NOMO-1 treated with DMSO at 0.1 percent for 48 hours (cell line): ENCODE results near the gene MLXIP.

Source experiments
- DNase-seq: peaks from one replicate; lab custom pipeline; 2025; ENCODE audit not compliant: unreplicated experiment; lab: John Stamatoyannopoulos, UW

MLXIP gene

GRCh38 chr12:122124370-122124769 lies 45.8 kb downstream of the MLXIP start:
- DNase-seq = no peak

- no peak for DNase-seq
Measured at GRCh38 chr12:122125452-122126341, 47.1 kb downstream of the MLXIP start.

- no peak for DNase-seq
Measured at GRCh38 chr12:122126342-122126635, 47.7 kb downstream of the MLXIP start.

DNA sequence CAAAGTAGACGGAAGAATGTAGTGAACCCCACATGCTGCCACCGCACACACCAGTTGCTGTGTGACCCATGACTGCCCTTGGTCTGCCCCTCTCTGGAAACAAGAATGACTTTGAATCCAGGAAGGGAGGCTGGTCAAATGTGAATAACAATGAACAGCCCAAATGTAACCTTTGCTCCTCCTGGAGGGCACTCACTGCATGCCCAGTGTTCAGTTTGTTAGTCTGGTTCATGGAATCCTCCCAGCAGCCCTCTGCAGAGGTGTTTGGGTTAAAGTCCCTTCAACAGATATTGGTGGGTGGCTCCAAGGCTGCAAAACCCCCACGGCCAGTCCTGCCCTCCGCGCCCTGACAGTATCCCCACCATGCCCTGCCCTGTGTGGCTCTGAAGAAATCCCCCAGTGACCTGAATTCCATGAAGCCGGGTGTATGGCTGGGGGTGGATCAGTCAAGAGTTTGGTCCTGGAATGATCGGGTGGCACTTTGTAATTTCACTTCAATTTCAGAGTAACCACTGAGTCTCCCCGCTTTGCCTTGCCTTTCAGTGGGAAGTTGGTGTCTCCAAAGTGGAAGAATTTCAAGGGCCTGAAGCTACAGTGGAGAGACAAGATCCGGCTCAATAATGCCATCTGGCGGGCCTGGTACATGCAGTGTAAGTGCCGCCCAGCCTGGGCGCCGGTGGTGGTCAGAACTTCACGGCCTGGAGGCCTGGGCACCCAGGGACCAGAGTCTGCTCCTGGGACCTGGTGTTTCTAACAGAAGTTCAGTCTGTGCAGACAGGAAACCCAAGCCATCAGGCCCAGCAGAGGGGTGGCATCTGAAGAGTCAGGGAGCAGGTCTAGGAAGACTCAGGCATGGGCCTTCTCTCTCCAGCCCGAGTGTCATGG lies 48.4 kb downstream of the MLXIP start:
- DNase-seq = no peak

- DNase-seq = no peak
Measured at GRCh38 chr12:122127839-122128238, 49.3 kb downstream of the MLXIP start.

DNA sequence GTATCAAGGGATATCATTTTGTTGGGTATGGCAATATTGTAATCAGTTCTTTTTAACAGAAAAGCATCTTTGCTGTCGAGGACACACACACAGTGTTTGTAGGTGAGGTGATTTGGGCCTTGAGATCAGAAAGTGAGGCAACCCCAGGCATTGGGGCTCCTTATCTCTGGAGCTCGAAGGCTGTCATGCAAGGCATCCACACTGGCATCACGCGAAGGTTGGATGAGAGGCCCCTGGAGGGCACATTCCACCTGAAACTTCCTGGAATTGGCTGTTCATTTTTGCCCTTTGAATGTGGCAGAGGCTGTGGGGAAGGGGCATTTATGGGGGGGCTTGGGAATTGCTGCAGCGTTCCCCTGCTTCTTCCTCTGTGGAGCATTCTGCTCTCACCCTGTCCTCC lies 49.9 kb downstream of the MLXIP start:
- no peak for DNase-seq

GRCh38 chr12:122129131-122129530 lies 50.6 kb downstream of the MLXIP start:
- no peak for DNase-seq

DNA sequence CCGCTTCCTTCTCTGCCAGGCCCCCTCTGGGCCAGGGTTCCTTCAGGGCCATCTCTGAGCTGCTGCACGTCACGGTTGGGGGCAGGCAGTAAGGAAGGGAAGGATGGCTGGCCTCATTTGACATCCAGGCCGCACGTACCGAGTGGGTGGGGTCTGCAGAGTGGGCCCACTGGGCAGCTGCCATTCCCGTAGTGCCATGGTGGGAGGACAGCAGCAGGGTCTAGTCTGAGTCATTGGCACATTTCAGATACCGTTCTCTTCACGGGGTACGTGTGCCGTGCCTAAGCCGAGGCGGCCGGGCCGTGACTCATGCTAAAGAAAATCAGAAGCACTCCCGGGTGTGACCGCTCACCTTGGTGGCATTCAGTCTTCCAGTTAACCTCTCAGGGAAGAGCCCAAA lies 51.6 kb downstream of the MLXIP start:
- no peak for DNase-seq

- DNase-seq = no peak
Measured at GRCh38 chr12:122133192-122133950, 54.8 kb downstream of the MLXIP start.

DNA sequence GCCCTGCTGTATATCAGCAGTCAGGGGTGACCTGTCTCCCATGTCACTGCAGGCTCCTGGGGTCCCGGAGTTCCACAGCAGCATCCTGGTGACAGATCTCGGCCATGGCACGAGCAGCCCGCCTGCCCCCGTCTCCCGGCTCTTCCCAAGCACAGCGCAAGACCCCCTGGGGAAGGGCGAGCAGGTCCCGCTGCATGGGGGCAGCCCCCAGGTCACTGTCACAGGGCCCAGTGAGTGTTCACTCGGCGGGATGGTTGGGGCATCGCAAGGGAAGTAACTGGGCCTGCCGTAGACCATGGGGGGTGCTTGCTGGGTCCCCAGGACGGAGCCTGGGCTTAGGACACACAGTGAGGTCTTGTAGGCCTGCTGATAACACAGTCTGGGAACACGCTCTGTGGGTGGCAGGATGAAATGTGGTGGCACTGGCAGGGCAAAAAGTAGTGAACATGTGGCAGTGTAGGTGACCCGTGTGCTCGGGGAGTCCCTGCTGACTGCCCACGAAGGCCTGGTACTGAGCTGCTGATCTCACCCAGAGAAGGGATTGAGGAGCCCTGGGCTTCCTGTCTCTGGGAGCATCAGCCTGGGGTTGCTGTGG lies 57.0 kb downstream of the MLXIP start:
- no peak for DNase-seq

DNA sequence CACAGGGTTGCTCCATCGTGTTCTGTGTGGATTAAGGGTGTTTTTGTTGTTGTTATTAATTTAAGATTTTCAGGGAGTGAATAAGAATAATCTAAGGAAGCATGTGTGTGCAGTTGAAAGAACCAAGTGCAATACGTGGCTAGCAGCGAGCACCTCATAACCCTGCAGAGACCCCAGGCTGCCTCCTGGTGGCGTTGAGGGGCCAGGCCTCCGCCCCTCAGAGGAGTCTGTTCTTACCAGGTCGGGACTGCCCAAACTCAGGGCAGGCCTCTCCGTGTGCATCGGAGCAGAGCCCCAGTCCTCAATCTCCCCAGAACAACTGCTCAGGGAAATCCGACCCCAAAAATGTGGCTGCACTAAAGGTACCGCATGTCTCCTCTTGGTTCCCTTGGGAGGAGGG lies 58.7 kb downstream of the MLXIP start:
- no peak for DNase-seq

DNA sequence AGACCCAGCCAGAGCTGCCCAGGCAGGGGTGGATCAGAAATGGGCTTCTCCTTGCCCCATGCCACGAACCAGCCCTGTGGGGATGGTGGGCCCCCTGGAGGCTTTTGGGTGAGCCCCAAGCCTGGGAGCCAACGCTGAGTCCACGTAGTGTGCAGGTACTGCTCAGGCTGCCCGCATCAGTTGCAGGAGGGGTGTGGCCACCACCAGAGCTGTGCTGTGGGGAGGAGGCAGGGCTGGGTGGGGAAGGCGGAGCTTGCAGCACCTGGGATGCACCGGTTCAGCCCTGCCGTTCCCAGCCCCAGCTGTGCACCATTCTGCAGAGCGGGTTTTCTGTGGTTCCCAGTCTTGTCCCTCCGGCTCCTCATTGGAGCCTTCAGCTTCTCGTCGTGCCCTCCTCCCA lies 59.1 kb downstream of the MLXIP start:
- DNase-seq = no peak

GRCh38 chr12:122138181-122138580 lies 59.6 kb downstream of the MLXIP start:
- no peak for DNase-seq

DNA sequence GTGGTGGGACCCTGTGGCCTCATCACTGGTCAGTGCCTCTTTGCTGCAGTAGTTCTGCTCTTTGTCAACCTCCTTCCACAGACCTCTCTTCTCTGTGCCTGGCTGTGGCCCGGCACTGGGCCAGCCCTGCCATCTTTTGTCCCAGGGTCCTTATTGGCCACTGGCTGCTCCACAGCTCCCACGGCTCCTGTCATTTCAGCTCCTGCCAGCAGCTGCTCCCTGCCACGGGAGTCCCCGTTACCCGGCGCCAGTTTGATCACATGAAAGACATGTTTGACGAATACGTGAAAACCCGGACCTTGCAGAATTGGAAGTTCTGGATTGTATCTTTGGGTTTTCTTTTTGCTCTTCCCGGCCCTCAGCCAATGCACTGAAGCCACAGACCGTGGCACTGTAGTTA lies 60.1 kb downstream of the MLXIP start:
- no peak for DNase-seq

- DNase-seq = no peak
Measured at GRCh38 chr12:122139266-122139665, 60.7 kb downstream of the MLXIP start.

DNA sequence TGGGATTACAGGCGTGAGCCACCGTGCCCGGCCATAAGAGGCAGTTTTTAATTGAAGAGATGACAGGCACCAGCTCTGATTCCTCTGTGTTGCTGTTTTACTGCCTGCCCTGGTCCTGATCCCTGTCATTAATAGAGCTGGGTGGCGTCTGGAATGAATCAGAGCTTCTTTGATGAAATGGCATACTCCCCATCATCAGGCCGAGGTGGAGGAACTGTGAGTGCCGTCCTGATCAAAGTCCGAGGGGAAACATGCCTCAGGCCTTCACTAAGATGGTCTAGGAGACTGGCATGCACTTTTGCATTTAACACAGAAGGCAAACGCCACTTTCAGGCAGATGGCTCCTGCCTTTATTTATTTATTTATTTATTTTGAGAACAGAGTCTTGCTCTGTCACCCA lies 61.4 kb downstream of the MLXIP start:
- DNase-seq = no peak

DNA sequence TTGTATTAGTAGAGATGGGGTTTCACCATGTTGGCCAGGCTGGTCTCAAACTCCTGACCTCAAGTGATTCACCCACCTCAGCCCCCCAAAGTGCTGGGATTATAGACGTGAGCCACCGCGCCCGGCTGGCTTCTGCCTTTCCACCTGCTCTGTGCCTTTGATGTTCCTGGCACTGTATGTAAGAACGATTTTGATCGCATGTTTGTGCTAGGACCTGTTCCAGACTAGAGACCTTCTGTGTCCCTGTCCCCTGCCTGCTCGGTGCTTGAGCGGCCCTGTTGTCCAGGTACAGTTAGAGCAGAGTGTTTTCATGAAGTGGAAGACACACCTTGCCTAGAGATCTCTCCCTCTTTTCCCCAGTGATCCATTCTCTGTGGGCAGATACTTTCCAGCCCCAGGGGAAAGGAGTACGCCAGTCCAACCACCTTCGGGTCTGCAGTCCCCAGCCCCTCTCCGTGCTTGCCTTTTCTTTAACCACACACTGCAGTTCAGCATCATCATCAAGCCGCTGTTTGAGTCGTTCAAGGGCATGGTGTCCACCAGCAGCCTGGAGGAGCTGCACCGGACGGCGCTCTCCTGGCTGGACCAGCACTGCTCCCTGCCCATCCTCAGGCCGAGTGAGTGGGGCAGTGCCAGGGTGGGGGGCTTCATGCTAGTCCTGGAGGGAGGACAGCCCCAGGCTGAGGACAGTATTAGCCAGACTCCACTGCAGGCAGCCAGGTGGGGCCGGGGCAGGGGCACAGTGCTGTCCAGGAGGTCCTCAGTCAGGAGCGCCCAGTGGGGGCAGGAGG lies 62.1 kb downstream of the MLXIP start:
- no peak for DNase-seq

DNA sequence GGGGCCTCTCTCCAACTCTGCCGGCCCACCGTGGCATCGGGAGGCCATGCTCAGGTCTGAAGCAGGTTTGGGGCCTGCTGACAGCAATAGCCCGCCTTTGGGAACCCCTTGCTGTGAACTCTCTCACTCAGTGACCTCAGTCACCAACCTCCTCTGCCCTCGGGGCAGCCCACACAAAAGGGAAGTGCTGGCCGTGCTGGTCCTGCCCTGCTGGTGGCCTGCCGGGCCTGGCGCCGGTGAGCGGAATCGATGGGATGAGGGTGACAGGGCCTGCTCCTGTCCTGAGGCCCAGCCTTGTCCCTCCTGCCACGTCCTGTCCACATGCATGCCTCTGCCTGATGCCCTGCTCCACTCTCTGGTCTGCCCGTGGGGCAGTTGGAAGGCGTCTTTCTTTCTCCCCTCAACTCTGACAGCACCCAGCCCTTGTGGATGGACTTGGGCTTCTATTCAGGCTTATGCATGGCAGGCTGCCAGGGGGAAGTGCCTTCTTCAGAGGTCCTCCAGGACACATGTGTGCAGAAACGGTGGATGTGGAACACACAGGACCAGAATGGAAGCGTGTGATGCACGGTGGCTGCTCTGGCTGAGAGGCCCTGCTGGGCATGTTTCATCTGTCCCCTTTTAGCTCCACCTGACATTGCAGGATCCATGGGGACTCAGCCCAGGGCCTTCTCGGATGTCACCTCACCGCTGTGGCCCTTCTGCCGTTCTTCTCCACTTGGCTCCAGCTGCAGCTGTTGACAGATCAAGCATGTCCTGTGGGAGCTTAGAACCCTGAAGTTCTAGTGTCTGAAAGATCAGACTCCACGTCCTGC lies 63.6 kb downstream of the MLXIP start:
- no peak for DNase-seq

GRCh38 chr12:122142857-122143256 lies 64.3 kb downstream of the MLXIP start:
- DNase-seq = no peak

GRCh38 chr12:122144885-122145284 lies 66.3 kb downstream of the MLXIP start:
- no peak for DNase-seq
